ENCODE data around the gene CAPG.
"Not testable (repeated sequence)": the region's sequence is repeated elsewhere in the genome, so short reads cannot be mapped to it uniquely, and the experiment has no call there.

CAPG gene

DNA sequence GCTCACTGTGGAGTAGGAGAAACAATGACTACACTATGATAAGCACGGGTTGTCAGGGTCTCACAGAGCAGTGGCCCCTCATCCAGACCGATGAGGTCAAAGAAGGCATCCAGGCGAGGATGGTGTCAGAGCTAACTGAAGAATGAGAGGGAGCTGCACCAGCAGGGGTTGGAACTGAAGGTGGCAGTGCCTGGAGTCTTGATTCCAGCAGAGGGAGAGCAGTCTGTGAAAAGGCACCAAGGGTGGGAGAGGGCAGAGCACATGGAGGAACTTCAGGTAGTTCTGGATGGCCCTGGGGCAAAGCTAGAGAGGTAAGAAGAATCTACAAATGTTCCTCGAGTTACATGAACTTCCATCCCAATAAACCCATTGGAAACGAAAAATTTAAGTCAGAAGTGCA is 43.0 kb downstream of the CAPG start:
- in situ Hi-C loops (cut with MboI; ENCODE audit: low sequenced_read_pairs): no loop called here

- in situ Hi-C loops (cut with MboI; ENCODE audit: low sequenced_read_pairs): not testable (repeated sequence)
These were observed 47.3 kb downstream of the CAPG start for GRCh38 chr2:85362653-85363387.

DNA sequence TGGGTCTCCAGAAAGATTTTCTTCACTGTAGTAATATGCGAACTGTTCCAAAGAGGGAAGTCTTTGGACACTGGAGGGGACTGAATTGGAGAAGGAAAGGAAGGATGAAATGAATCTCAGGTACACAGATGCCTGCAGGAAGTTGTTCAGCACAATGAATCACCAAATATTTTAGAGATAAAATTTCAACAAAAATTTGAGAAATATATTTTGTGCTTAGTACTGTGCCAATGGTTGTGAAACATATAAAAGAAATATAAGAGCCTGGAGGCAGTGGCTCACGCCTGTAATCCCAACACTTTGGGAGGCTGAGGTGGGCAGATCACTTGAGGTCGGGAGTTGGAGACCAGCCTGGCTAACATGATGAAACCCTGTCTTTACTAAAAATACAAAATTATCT is 52.4 kb downstream of the CAPG start:
- in situ Hi-C loops (cut with MboI; ENCODE audit: low sequenced_read_pairs): no loop called here

DNA sequence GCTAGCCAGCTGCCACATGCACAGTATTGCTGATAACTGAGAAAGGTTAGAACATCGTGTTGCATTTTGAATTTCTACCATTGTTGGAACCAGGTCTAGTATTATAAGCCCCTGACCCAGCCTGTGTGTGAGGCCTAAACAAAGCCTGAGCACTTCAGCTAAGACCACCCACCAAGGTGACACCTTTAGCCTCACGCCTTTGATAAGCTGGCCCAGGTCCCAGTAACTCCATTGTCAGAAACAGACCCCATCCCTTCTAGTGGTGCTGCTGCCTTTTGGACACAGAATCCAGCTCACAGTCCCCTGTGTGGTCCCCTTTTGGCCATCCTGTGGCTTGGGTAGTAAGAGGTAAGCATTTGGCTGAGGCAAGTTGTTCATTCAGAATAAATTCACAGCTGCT is 54.0 kb downstream of the CAPG start:
- in situ Hi-C loops (cut with MboI; ENCODE audit: low sequenced_read_pairs): no loop called here

DNA sequence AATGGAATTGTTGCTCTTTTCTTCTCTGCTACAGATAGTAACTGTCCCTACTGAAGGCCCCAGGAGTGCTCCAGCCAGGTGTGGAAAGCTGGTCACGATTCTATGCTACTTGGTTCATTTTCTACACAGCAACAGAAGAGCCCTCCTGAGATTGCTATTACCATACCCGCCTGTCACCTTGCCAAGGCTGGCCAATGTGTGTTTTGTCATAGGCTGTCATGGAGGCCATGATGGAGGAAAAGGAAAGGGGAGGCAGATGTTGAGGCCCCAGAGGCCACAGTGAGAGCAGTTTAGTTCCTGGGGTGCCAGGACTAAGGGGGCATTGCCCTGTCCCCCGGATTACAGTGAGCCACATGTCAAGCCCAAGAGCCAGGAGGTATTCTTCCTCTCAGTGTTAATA is 54.6 kb downstream of the CAPG start:
- in situ Hi-C loops (cut with MboI; ENCODE audit: low sequenced_read_pairs): no loop called here

GRCh38 chr2:85355073-85355410 is 55.1 kb downstream of the CAPG start:
- in situ Hi-C loops (cut with MboI; ENCODE audit: low sequenced_read_pairs): no loop called here

DNA sequence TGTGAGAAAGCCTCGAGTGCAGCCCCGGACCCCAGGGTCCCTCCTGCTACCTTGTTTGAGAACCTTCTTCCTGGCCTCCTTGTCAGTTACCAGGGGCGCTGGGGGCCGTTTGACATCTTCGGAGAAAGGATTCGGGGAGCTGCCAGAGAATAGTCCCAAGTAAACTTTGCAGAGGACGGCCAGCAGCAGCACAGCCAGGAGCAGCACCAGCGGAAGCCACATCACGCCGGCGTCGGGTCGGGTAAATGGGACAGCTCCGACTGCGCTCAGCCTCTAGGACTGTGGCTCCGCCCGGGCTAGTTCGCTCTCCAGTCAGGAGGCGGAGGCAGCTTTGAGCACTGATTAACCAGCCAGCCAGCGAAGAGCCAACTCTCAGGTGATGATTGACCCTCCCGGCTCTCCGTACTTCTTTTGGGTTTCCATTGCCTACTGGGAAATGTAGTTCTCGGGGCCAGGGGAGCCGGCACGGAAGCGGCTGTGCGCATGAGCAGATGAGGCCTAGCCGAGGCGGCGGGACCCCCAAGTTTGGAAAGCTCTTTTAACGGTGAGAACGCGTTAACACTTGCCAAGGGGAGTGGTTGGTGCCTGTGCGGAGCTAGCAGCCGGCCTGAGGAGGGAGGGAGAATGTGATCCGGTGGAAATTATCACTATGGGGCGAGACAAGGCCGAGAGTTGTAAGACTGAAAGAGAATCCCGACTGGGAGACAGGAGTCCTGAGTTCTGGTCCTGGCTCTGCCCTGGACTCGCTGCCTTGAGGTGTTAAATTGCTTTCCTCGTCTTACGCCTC is 55.7 kb downstream of the CAPG start, which contains the start of the genes ELMOD3 and RETSAT:
Gene ELMOD3 (plus strand): TSS at position 484 of the 787 bp plus-strand sequence. CDS start 2,430 bp downstream, outside the sequence.
Gene RETSAT (minus strand): TSS at position 243 of the 787 bp plus-strand sequence. CDS start 21 bp downstream, at position 222.
- in situ Hi-C loops (cut with MboI; ENCODE audit: low sequenced_read_pairs): no loop called here

DNA sequence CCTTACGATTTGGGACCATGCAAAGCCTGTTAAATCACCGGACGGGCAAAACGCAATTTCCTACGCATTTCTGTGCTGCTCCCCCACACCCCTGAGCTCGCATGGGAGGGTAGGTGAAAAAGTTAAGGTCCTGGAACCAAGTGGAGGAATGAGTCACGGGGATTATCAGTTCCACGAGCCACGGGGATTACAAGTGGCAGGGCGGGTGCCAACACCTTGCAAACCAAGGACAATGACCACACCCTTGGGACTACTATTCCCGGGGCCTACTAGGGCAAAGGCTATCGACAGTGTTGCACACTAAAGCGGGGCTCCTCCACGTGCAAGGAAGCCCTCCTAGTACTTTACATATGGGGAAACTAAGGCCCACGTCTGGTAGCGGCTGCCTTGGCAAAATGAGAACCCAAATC is 56.3 kb downstream of the CAPG start:
- in situ Hi-C loops (cut with MboI; ENCODE audit: low sequenced_read_pairs): no loop called here

DNA sequence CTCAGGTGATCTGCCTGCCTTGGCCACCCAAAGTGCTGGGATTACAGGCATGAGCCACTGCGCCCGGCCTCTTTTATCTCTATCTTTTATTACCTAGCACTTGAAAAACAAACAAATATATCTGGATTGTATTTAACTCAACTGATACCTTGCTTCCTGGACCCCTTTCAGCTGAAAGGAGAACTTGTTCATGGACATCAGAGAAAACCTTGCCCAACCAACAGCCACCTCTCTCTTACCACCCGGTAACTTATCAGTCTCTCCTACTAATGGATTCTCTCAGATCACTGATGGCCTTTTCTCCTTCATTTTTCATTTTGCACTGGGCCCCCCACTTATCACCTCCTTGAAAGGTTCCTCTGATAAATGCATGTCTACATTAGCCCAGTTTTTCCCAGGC is 62.6 kb downstream of the CAPG start:
- in situ Hi-C loops (cut with MboI; ENCODE audit: low sequenced_read_pairs): no loop called here

Data from hTERT RPE-1 (cell line).